ENCODE data around the gene PGAP6. TPM values are rescaled to one million over a fixed set of nuclear protein-coding genes. Genes with fewer than 3 reads are reported as not detected.

The PGAP6 gene
- 48.8 and 82.7 TPM in 2 replicates for total RNA-seq
- 46.2 and 73.2 TPM in 2 replicates for polyA plus RNA-seq
- 63.8 and 83.4 TPM in 2 replicates for polyA plus RNA-seq (2012)
- polyA minus RNA-seq (ENCODE audit: low replicate concordance) = 132 and 193 TPM in 2 replicates

GRCh38 chr16:381789-382717 lies at the start of gene PGAP6:
Gene PGAP6, minus strand, starts transcription at chr16:381978. Its CDS starts 157 bp downstream, at chr16:381821.
- H3K79me2 ChIP-seq (ENCODE audit: control insufficient read depth, insufficient read depth, low read length) = peaks cover 14% of the 10 kb centered on the region
- H3K36me3 ChIP-seq (ENCODE audit: control insufficient read depth, insufficient read depth, low read length) = no peaks in the 10 kb centered on the region
- peak within 1 kb of the TSS; percentile 96 for H3K4me2 ChIP-seq (ENCODE audit: extremely low read depth, insufficient read depth, low read length)
- no peaks in the 10 kb centered on the region for H3K4me1 ChIP-seq (ENCODE audit: control insufficient read depth, extremely low read depth, insufficient read depth, low read length)
- H3K9me3 ChIP-seq (ENCODE audit: control insufficient read depth, insufficient read depth, low read depth, low read length) = no peaks in the 10 kb centered on the region
- H2AFZ ChIP-seq (ENCODE audit: low read length) = peak within 1 kb of the TSS; percentile 83
- H3K4me3 ChIP-seq (replicated peaks in 1 of 4; ENCODE audit: control extremely low read depth in 1 of 4, insufficient read depth in 1 of 4, low read depth in 3 of 4, low read length in 4 of 4) = peak within 1 kb of the TSS; percentile 66 to 92 (median 82)
- peak within 1 kb of the TSS; percentile 54 for H3K27ac ChIP-seq (ENCODE audit: insufficient read depth, low read length)
- no peaks in the 10 kb centered on the region for H4K20me1 ChIP-seq (ENCODE audit: control insufficient read depth, extremely low read depth, insufficient read depth, low read length)
- no peaks in the 10 kb centered on the region for H3K27me3 ChIP-seq (ENCODE audit: control insufficient read depth, insufficient read depth, low read length)
- H3K9ac ChIP-seq (ENCODE audit: insufficient read depth, low read length) = peak within 1 kb of the TSS; percentile 70
- DNase-seq (ENCODE audit: low read depth in 2 of 2) = peak; percentile 32 to 49
- TF ChIP-seq EZH2 (IDR thresholded peaks at IDR 0.05; ENCODE audit: low read length, missing control alignments) = no peak
- no peak for TF ChIP-seq CTCF (conservative IDR thresholded peaks at IDR 0.05 in 1 of 2, IDR thresholded peaks at IDR 0.05 in 1 of 2; ENCODE audit: low read depth in 1 of 2, low read length in 2 of 2)

GRCh38 chr16:430904-431303 lies 49.1 kb upstream of the PGAP6 start:
- Histone ChIP-seq H3K9me3 (ENCODE audit: control insufficient read depth, insufficient read depth, low read depth, low read length) (no peaks in the 10 kb centered on the region), H3K4me1 (ENCODE audit: control insufficient read depth, extremely low read depth, insufficient read depth, low read length) (no peaks in the 10 kb centered on the region), H3K27ac (ENCODE audit: insufficient read depth, low read length) (no peak overlapping the region), H3K36me3 (ENCODE audit: control insufficient read depth, insufficient read depth, low read length) (no peaks in the 10 kb centered on the region), H3K4me3 (replicated peaks in 1 of 4; ENCODE audit: control extremely low read depth in 1 of 4, insufficient read depth in 1 of 4, low read depth in 3 of 4, low read length in 4 of 4) (no peak overlapping the region), H3K4me2 (ENCODE audit: extremely low read depth, insufficient read depth, low read length) (no peak overlapping the region), H3K79me2 (ENCODE audit: control insufficient read depth, insufficient read depth, low read length) (peaks cover 25% of the 10 kb centered on the region), H3K27me3 (ENCODE audit: control insufficient read depth, insufficient read depth, low read length) (no peaks in the 10 kb centered on the region), H2AFZ (ENCODE audit: low read length) (no peak overlapping the region), H4K20me1 (ENCODE audit: control insufficient read depth, extremely low read depth, insufficient read depth, low read length) (no peaks in the 10 kb centered on the region), H3K9ac (ENCODE audit: insufficient read depth, low read length) (no peak overlapping the region)
- DNase-seq (ENCODE audit: low read depth in 2 of 2) = no peak
- TF ChIP-seq CTCF (conservative IDR thresholded peaks at IDR 0.05 in 1 of 2, IDR thresholded peaks at IDR 0.05 in 1 of 2; ENCODE audit: low read depth in 1 of 2, low read length in 2 of 2) = no peak
- no peak for TF ChIP-seq EZH2 (IDR thresholded peaks at IDR 0.05; ENCODE audit: low read length, missing control alignments)

GRCh38 chr16:427250-427649 lies 45.5 kb upstream of the PGAP6 start:
- no peaks in the 10 kb centered on the region for H3K27me3 ChIP-seq (ENCODE audit: control insufficient read depth, insufficient read depth, low read length)
- H3K4me2 ChIP-seq (ENCODE audit: extremely low read depth, insufficient read depth, low read length) = peak overlapping the region; percentile 38
- H3K9me3 ChIP-seq (ENCODE audit: control insufficient read depth, insufficient read depth, low read depth, low read length) = no peaks in the 10 kb centered on the region
- H3K4me1 ChIP-seq (ENCODE audit: control insufficient read depth, extremely low read depth, insufficient read depth, low read length) = peaks cover 3% of the 10 kb centered on the region
- H3K79me2 ChIP-seq (ENCODE audit: control insufficient read depth, insufficient read depth, low read length) = peaks cover 25% of the 10 kb centered on the region
- peak overlapping the region; percentile 51 to 83 (median 80) for H3K4me3 ChIP-seq (replicated peaks in 1 of 4; ENCODE audit: control extremely low read depth in 1 of 4, insufficient read depth in 1 of 4, low read depth in 3 of 4, low read length in 4 of 4)
- TF ChIP-seq EZH2 (IDR thresholded peaks at IDR 0.05; ENCODE audit: low read length, missing control alignments) (no peak), CTCF (conservative IDR thresholded peaks at IDR 0.05 in 1 of 2, IDR thresholded peaks at IDR 0.05 in 1 of 2; ENCODE audit: low read depth in 1 of 2, low read length in 2 of 2) (no peak)
- no peak for DNase-seq (ENCODE audit: low read depth in 2 of 2)
- H3K9ac ChIP-seq (ENCODE audit: insufficient read depth, low read length) = no peak overlapping the region
- H4K20me1 ChIP-seq (ENCODE audit: control insufficient read depth, extremely low read depth, insufficient read depth, low read length) = no peaks in the 10 kb centered on the region
- no peak overlapping the region for H3K27ac ChIP-seq (ENCODE audit: insufficient read depth, low read length)
- no peaks in the 10 kb centered on the region for H3K36me3 ChIP-seq (ENCODE audit: control insufficient read depth, insufficient read depth, low read length)
- H2AFZ ChIP-seq (ENCODE audit: low read length) = no peak overlapping the region

Measured in fibroblast of lung (primary cell).